Right ventricle myocardium superior (tissue), 1 donor: Measurements from ENCODE around the gene ANKAR. TPM values are rescaled to one million over a fixed set of nuclear protein-coding genes. Genes with fewer than 3 reads are reported as not detected.
A peak's percentile ranks its signal among the peaks of the same experiment; 100 is the strongest.
"Not testable (repeated sequence)": the region's sequence is repeated elsewhere in the genome, so short reads cannot be mapped to it uniquely, and the experiment has no call there.

ENCODE experiments used
- ATAC-seq: fragments of 200-7000 bp; cut with Tn5 transposase; one replicate; pipeline ENCODE4 v1.9.1; 2020; ENCODE audit warnings: mild to moderate bottlenecking; ENCODE audit not compliant: poor library complexity
- DNase-seq: peaks from one replicate; pipeline ENCODE4 v3.0.0-alpha.2; 2020
- intact Hi-C: fragments of 100-400 bp; cut with DNase I; formaldehyde crosslinking; loops from one replicate; pipeline ENCODE4 v1.11.2; 2022
- total RNA-seq: library from RNA; stranded (reverse); fragmentation: NEBNext Ultra II Directional; extraction: Animal tissue kit (Norgen Biotek cat#: 25700); gene quantifications from one replicate; pipeline ENCODE4 v1.2.1, GENCODE V29; 2021
- donor health status: DM: no; HTN: yes; CAD: no; lungs with severe emphysema.

Gene ANKAR
- total RNA-seq, 1 donor from 2014 or later = 8.1 TPM

GRCh38 chr2:189685540-189686229 lies 11.2 kb downstream of the ANKAR start:
- peak; percentile 51 for ATAC-seq
- DNase-seq = no peak
- intact Hi-C loops = no loop called here

- ATAC-seq, intact Hi-C loops, DNase-seq: not testable (repeated sequence)
Observed at GRCh38 chr2:189687796-189688195, 13.3 kb downstream of the ANKAR start.

- no peak for ATAC-seq
- DNase-seq = no peak
- intact Hi-C loops = no loop called here
Observed at GRCh38 chr2:189696223-189696622, 21.8 kb downstream of the ANKAR start.

- DNase-seq = no peak
- peak; percentile 71 for ATAC-seq
- intact Hi-C loops = loop anchor here (2.0 kb wide), 1 partner anchor 37 kb away; the partner anchor contains the start of gene ASNSD1
Observed at GRCh38 chr2:189698020-189698887, 23.8 kb downstream of the ANKAR start.

GRCh38 chr2:189700681-189701080 lies 26.2 kb downstream of the ANKAR start:
- DNase-seq (no peak), ATAC-seq (no peak)
- intact Hi-C loops = no loop called here

- intact Hi-C loops = no loop called here
- DNase-seq = no peak
- no peak for ATAC-seq
Observed at GRCh38 chr2:189702071-189702470, 27.6 kb downstream of the ANKAR start.

GRCh38 chr2:189709501-189710221 lies 35.2 kb downstream of the ANKAR start:
- DNase-seq = no peak
- intact Hi-C loops = no loop called here
- no peak for ATAC-seq

- intact Hi-C loops, ATAC-seq: not testable (repeated sequence)
Observed at GRCh38 chr2:189717593-189717992, 43.1 kb downstream of the ANKAR start.

GRCh38 chr2:189719571-189719970 lies 45.1 kb downstream of the ANKAR start:
- DNase-seq (no peak), ATAC-seq (no peak)
- intact Hi-C loops = no loop called here

More at GRCh38 chr2:189717593-189717992, 43.1 kb downstream of the ANKAR start:
- not testable (repeated sequence) for DNase-seq

GRCh38 chr2:189723192-189723591 lies 48.7 kb downstream of the ANKAR start:
- intact Hi-C loops = no loop called here
- no peak for DNase-seq
- ATAC-seq = no peak

Other genes starting within 250 kb of the ANKAR start
- gene WDR75, start 233.2 kb upstream of the ANKAR start, total RNA-seq = 15.0 TPM
- 48.2 TPM for gene SLC40A1, start 93.9 kb upstream of the ANKAR start, total RNA-seq
- 37.9 TPM for gene ASNSD1, start 13.2 kb upstream of the ANKAR start, total RNA-seq
- 9.4 TPM for gene OSGEPL1, start 88.1 kb downstream of the ANKAR start, total RNA-seq
- 19.4 TPM for gene ORMDL1, start 109.7 kb downstream of the ANKAR start, total RNA-seq
- 13.5 TPM for gene PMS1, start 109.8 kb downstream of the ANKAR start, total RNA-seq